Stimulated activated CD8-positive, alpha-beta memory T cell treated with anti-CD3 and anti-CD28 coated beads, Interleukin-12 subunit alpha, Interleukin-12 subunit beta, amount 100 ng/mL, for 1 hour (primary cell): ENCODE results near the gene DOCK4.
"Not testable (repeated sequence)": the region's sequence is repeated elsewhere in the genome, so short reads cannot be mapped to it uniquely, and the experiment has no call there.

Experiments used
- DNase-seq: peaks from one replicate; pipeline ENCODE4 v3.0.0-alpha.2; 2020; ENCODE audit warnings: low read depth

The DOCK4 gene

GRCh38 chr7:111954474-111955381 is 251.5 kb downstream of the DOCK4 start:
- no peak for DNase-seq

DNA sequence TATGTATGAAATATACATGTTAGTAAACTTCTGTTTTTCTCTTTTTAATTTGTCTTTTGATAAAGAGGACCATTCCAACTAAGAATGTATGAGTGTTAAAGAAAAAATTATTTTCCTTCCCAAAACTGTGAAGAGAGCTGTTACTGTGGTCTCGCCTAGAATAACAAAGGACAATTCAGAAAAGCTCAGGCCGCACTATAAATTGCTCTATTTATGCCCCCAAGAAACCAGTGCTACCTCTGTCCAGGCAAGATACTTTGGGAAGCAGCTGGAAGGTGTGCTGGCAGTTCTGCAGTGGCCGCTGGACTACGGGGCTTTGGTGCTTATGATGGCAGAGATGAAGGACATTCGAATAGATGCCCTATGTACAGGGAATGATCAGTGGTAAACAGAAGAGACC is 252.1 kb downstream of the DOCK4 start:
- DNase-seq, result no peak

DNA sequence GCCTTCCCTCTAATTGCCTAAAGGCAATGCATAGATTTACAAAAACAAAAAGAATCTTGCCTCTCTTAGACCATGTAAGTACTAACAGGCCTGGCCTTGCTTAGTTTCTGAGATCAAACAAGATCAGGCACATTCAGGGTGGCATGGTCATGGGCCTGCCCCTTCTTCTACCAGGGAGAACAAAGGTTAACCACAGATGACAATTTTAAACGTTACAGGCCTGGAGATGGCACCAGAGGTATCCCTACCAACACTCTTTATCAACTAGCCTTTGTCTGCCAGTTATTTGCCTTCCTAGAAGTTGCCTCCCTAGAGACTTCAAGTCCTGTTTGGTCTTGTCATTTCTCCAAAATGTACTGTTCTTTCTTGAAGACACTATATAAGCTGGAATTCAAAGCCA is 252.6 kb downstream of the DOCK4 start:
- DNase-seq, result no peak

DNA sequence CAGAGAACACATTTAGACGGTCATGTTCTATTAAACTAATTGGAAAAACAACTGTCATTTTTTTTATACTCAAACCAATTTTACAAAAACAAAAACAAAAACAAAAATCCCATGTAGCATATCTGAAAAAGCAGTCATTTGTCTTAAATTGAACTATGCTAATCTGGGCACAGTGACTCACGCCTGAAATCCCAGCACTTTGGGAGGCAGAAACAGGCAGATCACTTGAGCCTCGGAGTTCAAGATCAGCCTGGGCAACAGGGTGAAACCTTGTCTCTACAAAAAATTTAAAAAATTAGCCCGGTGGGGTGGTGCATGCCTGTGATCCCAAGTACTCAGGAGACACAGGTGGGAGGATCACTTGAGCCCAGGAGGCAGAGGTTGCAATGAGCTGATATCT is 253.4 kb downstream of the DOCK4 start:
- no peak for DNase-seq

DNA sequence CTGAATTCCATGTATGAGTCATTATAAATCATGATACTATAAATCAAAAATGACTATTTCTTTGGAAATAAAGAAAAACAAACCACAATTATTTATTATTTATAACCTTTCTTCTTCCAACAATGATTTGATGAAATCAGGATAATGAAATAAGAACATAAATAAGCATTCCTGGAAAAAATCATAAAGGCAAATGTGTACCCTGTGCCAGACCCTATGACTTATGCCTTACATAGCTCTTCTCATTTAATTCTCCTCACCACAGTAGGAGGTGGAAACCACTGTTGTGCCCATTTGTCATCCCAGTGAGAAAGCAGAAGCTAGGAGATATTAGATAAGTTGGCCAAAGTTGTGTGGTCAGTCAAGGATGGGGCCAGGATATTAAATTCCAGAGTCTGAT is 255.1 kb downstream of the DOCK4 start:
- DNase-seq, result no peak

GRCh38 chr7:111942450-111943081 is 263.6 kb downstream of the DOCK4 start:
- DNase-seq, result no peak

DNA sequence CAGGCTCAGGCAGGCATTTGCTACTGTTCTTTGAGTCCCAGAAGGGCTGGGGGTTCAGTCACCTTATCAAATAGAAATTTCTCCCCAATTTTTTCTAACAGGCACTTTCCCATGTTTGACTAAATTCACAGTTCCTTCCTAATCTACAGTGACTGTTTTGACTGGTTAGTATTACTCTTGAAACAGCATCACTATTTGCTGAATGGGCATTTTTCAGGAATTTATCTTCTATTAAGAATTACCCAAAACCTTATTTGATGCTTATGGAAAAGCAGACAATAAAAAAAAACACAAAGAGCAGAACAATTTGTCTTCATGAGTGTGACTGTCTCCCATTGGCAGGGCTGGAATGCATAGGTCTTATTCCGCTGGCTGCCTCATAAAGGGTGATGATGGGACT is 269.0 kb downstream of the DOCK4 start:
- no peak for DNase-seq

- no peak for DNase-seq
Observed at GRCh38 chr7:111933609-111934008, 272.6 kb downstream of the DOCK4 start.

DNA sequence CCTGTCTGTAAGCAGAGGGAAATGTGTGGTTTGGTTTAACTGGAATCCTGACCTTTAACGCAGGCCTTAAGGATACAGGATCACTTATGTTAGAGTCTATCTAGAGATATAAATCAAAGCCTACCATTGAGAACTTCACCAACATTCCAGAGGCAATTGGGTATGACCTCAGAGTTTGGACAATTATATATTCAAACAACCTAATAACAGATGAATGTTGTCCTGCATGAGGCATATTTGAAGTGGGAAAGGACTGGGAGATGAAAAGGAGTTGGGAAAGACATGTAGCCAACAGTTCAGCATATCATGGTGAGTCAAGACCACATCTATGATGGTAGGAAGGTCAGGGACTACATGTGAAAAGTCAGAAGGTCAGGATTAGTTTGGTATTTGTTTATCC is 274.2 kb downstream of the DOCK4 start:
- no peak for DNase-seq

- DNase-seq, result no peak
Observed at GRCh38 chr7:111931016-111931517, 275.1 kb downstream of the DOCK4 start.

GRCh38 chr7:111929264-111929663 is 276.9 kb downstream of the DOCK4 start:
- DNase-seq, result no peak

- no peak for DNase-seq
Observed at GRCh38 chr7:111927353-111928019, 278.7 kb downstream of the DOCK4 start.

- no peak for DNase-seq
Observed at GRCh38 chr7:111920329-111920728, 285.9 kb downstream of the DOCK4 start.

DNA sequence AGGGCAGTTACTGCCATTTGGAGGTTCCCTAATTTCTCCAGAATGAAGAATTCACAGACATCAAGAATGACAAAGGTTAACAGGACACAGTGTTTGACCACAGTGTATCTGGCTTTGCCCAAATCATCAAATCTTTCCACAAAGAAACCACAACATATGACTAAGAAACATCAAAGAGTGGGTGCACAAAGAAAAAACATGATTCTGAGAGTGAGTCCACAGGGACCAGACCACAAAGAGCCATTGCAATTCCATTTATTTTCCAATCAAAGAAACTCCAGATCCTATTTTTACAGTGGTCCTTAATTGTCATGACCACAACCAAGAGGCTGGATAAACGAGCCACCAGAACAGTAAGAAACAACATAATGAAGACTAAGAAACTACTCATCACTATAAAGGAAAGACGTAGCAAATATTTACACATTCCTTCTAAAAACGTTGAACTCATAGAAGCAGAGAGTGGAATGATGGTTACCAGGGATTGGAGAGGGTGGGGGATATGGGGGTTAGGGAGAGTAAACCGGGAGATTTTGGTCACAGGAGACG is 286.5 kb downstream of the DOCK4 start:
- no peak for DNase-seq

GRCh38 chr7:111919164-111919563 is 287.0 kb downstream of the DOCK4 start:
- DNase-seq, result no peak

GRCh38 chr7:111918461-111918860 is 287.7 kb downstream of the DOCK4 start:
- no peak for DNase-seq

GRCh38 chr7:111917404-111917803 is 288.8 kb downstream of the DOCK4 start:
- DNase-seq, result not testable (repeated sequence)

DNA sequence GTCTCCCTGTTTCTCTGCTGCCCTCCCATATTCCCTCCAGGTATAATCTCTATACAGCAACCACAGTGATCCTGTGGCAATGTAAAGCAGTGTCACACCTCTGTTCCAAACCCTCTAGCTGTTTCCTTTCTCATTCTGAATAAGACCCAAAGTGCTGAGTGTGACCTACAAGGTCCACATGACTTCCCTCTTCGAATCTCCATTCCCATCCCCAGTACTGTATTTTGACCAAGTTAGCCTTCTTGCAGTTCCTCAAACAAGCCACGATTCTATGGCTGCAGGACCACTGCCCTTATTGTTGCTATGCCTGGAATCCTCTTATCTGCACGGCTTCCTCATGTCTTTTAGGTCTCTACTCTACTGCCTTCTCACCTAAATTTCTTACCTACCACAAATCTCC is 291.9 kb downstream of the DOCK4 start:
- no peak for DNase-seq

GRCh38 chr7:111911166-111911961 is 294.8 kb downstream of the DOCK4 start:
- no peak for DNase-seq

DNA sequence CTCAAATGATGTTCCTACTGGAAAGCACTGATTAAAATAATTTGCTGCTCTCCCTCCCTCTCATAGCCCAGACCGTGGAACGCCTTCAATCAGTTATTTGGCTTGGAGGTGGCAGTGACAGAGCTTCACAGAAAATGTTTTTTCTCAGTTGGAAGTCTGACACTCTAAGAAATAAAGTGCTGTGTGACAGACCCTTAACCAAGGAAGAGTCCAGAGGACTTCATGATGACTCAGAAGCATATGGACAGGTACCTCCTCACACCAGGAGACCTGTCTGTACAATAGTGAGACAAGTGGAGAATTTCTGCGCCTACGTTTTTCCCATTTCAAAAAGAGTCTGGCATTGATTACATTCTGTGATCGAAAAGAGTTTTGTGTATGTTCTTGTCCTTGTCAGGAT is 295.5 kb downstream of the DOCK4 start:
- DNase-seq, result no peak

DNA sequence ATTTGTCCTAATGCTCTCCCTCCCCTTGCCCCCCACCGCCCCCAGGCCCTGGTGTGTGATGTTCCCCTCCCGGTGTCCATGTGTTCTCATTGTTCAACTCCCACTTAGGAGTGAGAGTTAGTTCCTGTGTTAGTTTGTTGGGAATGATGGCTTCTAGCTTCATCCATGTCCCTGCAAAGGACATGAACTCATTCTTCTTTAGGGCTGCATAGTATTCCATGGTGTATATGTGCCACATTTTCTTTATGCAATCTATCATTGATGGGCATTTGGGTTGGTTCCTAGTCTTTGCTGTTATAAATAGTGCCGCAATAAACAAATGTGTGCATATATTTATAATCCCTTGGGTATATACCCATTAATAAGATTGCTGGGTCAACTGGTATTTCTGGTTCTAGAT is 297.5 kb downstream of the DOCK4 start:
- not testable (repeated sequence) for DNase-seq

- no peak for DNase-seq
Observed at GRCh38 chr7:111903797-111904196, 302.4 kb downstream of the DOCK4 start.
